Prostate gland (tissue), 2 donors: ENCODE data around the gene CTSC. TPM values are rescaled to one million over a fixed set of nuclear protein-coding genes. Genes with fewer than 3 reads are reported as not detected.

Experiments
- DNase-seq: peaks from one replicate; pipeline ENCODE4 v3.0.0-alpha.2; 2019; ENCODE audit warnings: low spot score
- H3K27ac ChIP-seq, 2 donors: fragments of 200-600 bp; sonication (generic); 2 replicates each; pipeline ENCODE4 v1.5.1; 2017 to 2019
- H3K27me3 ChIP-seq: fragments of 200-600 bp; sonication (generic); replicated peaks from 2 replicates; pipeline ENCODE4 v1.5.1; 2019; ENCODE audit not compliant: insufficient read depth
- H3K36me3 ChIP-seq, 2 donors: fragments of 200-600 bp; sonication (generic); 1 replicate in 1 of 2; 2 replicates in 1 of 2; pipeline versions ENCODE4 v1.5.1 to v1.8.1; 2017 to 2019
- H3K4me1 ChIP-seq: fragments of 200-600 bp; sonication (generic); replicated peaks from 2 replicates; pipeline ENCODE4 v1.5.1; 2019
- H3K4me3 ChIP-seq, 2 donors: fragments of 200-600 bp; sonication (generic); 2 replicates each; pipeline ENCODE4 v1.5.1; 2017 to 2019
- H3K9me3 ChIP-seq: fragments of 200-600 bp; sonication (generic); 2 replicates; pipeline ENCODE4 v1.5.1; 2017
- POLR2A ChIP-seq: fragments of 450-650 bp; IDR thresholded peaks from one replicate; pipeline ENCODE4 v1.6.1; 2016; ENCODE audit warnings: antibody characterized with exemption, mild to moderate bottlenecking
- POLR2AphosphoS5 ChIP-seq: sonication (generic); formaldehyde crosslinking; IDR thresholded peaks from one replicate; pipeline ENCODE4 v1.6.1; 2017; ENCODE audit warnings: antibody characterized with exemption
- WGBS: methylation state at CpG from one replicate; pipeline ENCODE4 v1.1.5; 2018; 5-methylcytosine and 5-hydroxymethylcytosine counted together
- intact Hi-C: fragments of 100-400 bp; cut with DNase I; formaldehyde crosslinking; loops from one replicate; pipeline ENCODE4 v1.14.2; 2022
- total RNA-seq, 2 donors: library from RNA; depleted of rRNA; stranded (reverse); fragments of >200 nt; gene quantifications; one replicate each; pipeline ENCODE4 v1.1.0, GENCODE V29; 2016
- TF ChIP-seq, protein P1 (sequence below), 4 experiments: fragments of 200-600 bp in 2 of 4; fragments of 450-650 bp in 2 of 4; sonication (generic) in 2 of 4; IDR thresholded peaks; 1 replicate in 3 of 4; 2 replicates in 1 of 4; pipeline ENCODE4 v1.5.1; 2016 to 2019; ENCODE audit warnings: antibody characterized with exemption in 4 of 4, mild to moderate bottlenecking in 2 of 4, moderate library complexity in 2 of 4

CTSC gene
- total RNA-seq, 2 donors from 2014 or later, result 19.4 to 65.5 TPM

DNA sequence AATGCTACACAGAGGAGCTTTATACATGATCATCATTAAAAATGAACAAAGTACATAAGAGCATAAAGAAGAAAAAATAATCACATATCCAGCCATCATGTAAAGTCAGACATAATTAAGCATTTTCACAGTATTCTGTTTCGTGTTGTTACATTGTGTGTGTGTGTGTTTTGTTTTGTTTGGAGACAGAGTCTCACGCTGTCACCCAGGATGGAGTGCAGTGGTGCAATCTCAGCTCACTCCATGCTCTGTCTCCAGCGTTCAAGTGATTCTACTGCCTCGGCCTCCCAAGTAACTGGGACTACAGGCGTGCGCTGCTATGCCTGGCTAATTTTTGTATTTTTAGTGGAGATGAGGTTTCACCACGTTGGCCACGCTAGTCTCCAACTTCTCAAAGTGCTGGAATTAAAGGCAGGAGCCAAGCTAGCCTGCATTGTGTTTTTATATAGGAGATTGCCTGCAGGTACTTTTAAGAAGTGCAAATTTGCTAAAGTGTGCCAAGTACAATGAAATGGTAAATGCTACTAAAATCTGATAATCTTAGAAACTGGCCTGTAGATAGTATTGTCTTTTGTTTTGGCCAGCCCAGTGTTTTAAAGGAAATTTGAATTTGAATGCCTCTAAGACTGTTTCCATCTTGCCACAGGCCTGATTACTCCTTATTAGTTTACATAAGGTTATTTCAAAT, 7.8 kb downstream of the CTSC start:
- Histone ChIP-seq H3K27me3 (no peaks in the 10 kb centered on the region), H3K9me3 (no peaks in the 10 kb centered on the region), H3K4me3 (no peak overlapping the region), H3K36me3 (no peaks in the 10 kb centered on the region), H3K27ac (no peak overlapping the region), H3K4me1 (no peaks in the 10 kb centered on the region)
- 83% methylated on average over 8 of the region's 8 CpGs for WGBS
- intact Hi-C loops, result no loop called here
- TF ChIP-seq, protein P1, sequence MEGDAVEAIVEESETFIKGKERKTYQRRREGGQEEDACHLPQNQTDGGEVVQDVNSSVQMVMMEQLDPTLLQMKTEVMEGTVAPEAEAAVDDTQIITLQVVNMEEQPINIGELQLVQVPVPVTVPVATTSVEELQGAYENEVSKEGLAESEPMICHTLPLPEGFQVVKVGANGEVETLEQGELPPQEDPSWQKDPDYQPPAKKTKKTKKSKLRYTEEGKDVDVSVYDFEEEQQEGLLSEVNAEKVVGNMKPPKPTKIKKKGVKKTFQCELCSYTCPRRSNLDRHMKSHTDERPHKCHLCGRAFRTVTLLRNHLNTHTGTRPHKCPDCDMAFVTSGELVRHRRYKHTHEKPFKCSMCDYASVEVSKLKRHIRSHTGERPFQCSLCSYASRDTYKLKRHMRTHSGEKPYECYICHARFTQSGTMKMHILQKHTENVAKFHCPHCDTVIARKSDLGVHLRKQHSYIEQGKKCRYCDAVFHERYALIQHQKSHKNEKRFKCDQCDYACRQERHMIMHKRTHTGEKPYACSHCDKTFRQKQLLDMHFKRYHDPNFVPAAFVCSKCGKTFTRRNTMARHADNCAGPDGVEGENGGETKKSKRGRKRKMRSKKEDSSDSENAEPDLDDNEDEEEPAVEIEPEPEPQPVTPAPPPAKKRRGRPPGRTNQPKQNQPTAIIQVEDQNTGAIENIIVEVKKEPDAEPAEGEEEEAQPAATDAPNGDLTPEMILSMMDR (IDR thresholded peaks at IDR 0.05), result no peak
- TF ChIP-seq POLR2AphosphoS5, result no peak
- TF ChIP-seq POLR2A, result no peak
- no peak for DNase-seq

DNA sequence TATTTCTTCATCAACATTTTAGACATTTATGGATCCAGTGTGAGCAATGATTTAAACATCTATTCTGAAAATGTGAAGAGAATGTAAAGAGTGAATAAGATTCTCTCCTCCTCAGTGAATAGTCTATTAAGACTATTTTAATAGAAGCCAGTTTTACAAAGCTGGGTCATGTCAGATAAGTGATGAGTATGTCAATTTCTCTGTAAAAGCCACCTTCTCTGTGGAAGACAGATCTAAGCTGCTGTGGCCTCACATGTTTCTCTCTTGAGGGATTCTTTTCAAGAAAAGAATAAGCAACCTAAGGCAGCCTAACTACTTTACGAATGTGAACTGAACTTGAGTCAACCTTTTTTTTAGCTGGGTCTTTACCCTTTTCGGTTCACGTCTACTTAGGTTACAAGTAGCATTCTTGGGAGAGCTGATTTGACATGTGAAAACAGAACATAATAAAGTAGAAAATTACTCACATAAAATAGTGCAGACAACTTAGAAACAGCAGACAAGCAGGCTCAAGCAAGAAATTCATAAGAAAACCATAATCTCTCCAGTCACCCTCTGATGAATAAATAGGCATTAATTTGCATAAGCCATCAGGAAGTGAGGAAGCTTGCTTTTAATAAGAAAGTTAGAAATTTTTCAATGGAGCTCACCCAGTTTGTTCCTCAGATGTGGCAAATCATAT, 9.9 kb downstream of the CTSC start:
- Histone ChIP-seq H3K4me3 (no peak overlapping the region), H3K27ac (no peak overlapping the region), H3K4me1 (no peaks in the 10 kb centered on the region), H3K36me3 (no peaks in the 10 kb centered on the region), H3K9me3 (no peaks in the 10 kb centered on the region), H3K27me3 (no peaks in the 10 kb centered on the region)
- intact Hi-C loops, result no loop called here
- 44% methylated on average over 3 of the region's 3 CpGs for WGBS
- no peak for DNase-seq
- TF ChIP-seq POLR2A (no peak), POLR2AphosphoS5 (no peak)
- TF ChIP-seq, protein P1 (IDR thresholded peaks at IDR 0.05), result no peak

DNA sequence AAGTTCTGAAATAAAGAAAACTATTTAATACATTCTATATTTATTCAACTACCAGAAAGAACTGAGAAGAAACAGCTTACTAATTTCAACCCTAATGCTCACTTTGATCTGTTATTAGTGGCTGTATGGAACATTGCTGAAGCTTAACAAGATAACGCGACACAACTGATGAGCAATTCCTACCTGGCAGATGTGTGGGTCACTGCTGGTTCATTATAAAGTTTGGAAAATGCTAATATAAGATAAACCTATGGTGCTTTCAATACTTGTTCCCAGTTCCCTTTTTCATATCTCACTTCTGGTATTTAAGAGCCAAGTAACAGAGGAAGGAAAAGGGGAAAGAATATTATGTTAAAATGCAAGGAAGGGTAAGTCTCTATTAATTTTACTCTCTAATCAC, 10.5 kb downstream of the CTSC start:
- Histone ChIP-seq H3K9me3 (no peaks in the 10 kb centered on the region), H3K27ac (no peak overlapping the region), H3K4me3 (no peak overlapping the region), H3K36me3 (no peaks in the 10 kb centered on the region), H3K4me1 (no peaks in the 10 kb centered on the region), H3K27me3 (no peaks in the 10 kb centered on the region)
- intact Hi-C loops, result no loop called here
- no peak for DNase-seq
- TF ChIP-seq, protein P1 (IDR thresholded peaks at IDR 0.05), result no peak
- no peak for TF ChIP-seq POLR2AphosphoS5
- TF ChIP-seq POLR2A, result no peak
- WGBS, result 76% methylated on average over 2 of the region's 2 CpGs

DNA sequence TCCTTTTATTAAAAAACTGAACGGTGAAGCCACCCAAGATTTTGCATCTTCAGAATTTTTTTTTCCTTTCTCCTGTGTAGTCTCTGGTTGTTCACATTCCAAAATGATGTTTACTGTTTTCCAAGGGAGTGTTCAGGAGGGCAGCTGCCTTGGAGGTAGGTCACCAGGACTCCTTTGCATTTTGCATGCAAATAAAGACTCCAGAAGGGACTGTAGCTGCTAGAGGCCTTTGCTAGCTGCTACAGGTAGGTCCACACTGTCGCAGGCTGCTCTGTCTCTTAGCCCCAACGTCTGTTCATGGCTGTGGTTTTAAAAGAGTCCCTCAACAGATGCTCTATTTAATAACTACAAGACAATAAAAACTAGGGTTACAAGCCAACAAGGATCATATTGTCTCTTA, 11.4 kb downstream of the CTSC start:
- Histone ChIP-seq H3K4me1 (no peaks in the 10 kb centered on the region), H3K4me3 (no peak overlapping the region), H3K27ac (no peak overlapping the region), H3K36me3 (no peaks in the 10 kb centered on the region), H3K27me3 (no peaks in the 10 kb centered on the region), H3K9me3 (no peaks in the 10 kb centered on the region)
- DNase-seq, result no peak
- no peak for TF ChIP-seq POLR2A
- TF ChIP-seq, protein P1 (IDR thresholded peaks at IDR 0.05), result no peak
- WGBS, result 63% methylated on average over 3 of the region's 3 CpGs
- intact Hi-C loops, result no loop called here
